K562 (cell line): ENCODE data around the gene PSD2. TPM values are rescaled to one million over a fixed set of nuclear protein-coding genes. Genes with fewer than 3 reads are reported as not detected.

ENCODE experiments used
- BDP1 ChIP-seq: IDR thresholded peaks from 3 replicates; pipeline ENCODE4 v1.6.1; 2011; ENCODE audit not compliant: insufficient read length, insufficient read depth
- CEBPB ChIP-seq: fragments of 450-650 bp; IDR thresholded peaks from 2 replicates; pipeline ENCODE4 v1.6.1; 2016; ENCODE audit warnings: missing genetic modification characterization, missing compliant biosample characterization
- CTBP1 ChIP-seq: fragments of 450-650 bp; IDR thresholded peaks from 2 replicates; pipeline ENCODE4 v1.6.1; 2016; ENCODE audit warnings: borderline replicate concordance
- FIP1L1 ChIP-seq: fragments of 200-400 bp; formaldehyde crosslinking; IDR thresholded peaks from 2 replicates; pipeline ENCODE4 v1.6.1; 2018; ENCODE audit warnings: mild to moderate bottlenecking, low read depth, low read length; ENCODE audit not compliant: poor library complexity, severe bottlenecking
- HDAC2 ChIP-seq: fragments of 450-650 bp; IDR thresholded peaks from 2 replicates; pipeline ENCODE4 v1.6.1; 2016; ENCODE audit warnings: mild to moderate bottlenecking
- HINFP ChIP-seq: fragments of 450-650 bp; conservative IDR thresholded peaks from 2 replicates; pipeline ENCODE4 v1.6.1; 2016; ENCODE audit warnings: missing genetic modification characterization, low read depth, mild to moderate bottlenecking, control low read depth, missing compliant biosample characterization
- HLTF ChIP-seq: fragments of 450-650 bp; IDR thresholded peaks from 2 replicates; pipeline ENCODE4 v1.6.1; 2016
- KHSRP ChIP-seq: fragments of 450-650 bp; IDR thresholded peaks from 2 replicates; pipeline ENCODE4 v1.6.1; 2017
- MEF2A ChIP-seq: IDR thresholded peaks from 2 replicates; pipeline ENCODE4 v1.6.1; 2011; ENCODE audit warnings: low read depth, mild to moderate bottlenecking, low read length, moderate library complexity; ENCODE audit not compliant: control insufficient read depth
- NRF1 ChIP-seq, 2 experiments: fragments of 450-650 bp; IDR thresholded peaks in 1 of 2; conservative IDR thresholded peaks in 1 of 2; 2 replicates each; pipeline ENCODE4 v1.6.1; 2014; ENCODE audit warnings: mild to moderate bottlenecking in 2 of 2
- PRPF4 ChIP-seq: fragments of 200-400 bp; formaldehyde crosslinking; IDR thresholded peaks from one replicate; pipeline ENCODE4 v1.6.1; 2017; ENCODE audit warnings: low read length, low read depth, mild to moderate bottlenecking; ENCODE audit not compliant: insufficient read depth, poor library complexity, severe bottlenecking
- SETDB1 ChIP-seq: IDR thresholded peaks from one replicate; pipeline ENCODE4 v1.6.1; 2012; ENCODE audit warnings: low read length, control low read depth, inconsistent platforms
- SRSF7 ChIP-seq: fragments of 200-400 bp; formaldehyde crosslinking; optimal IDR thresholded peaks from 2 replicates; pipeline ENCODE3; 2017; ENCODE audit warnings: mild to moderate bottlenecking, low read depth, low read length
- VEZF1 ChIP-seq: fragments of 200-800 bp; sonication (Bioruptor generic); IDR thresholded peaks from 2 replicates; pipeline ENCODE4 v1.6.1; 2017; ENCODE audit warnings: missing genetic modification characterization, missing compliant biosample characterization
- ZNF3 ChIP-seq: fragments of 250-450 bp; sonication (Bioruptor Pico); IDR thresholded peaks from 2 replicates; pipeline ENCODE4 v1.5.0; 2021; ENCODE audit warnings: mild to moderate bottlenecking, moderate library complexity
- polyA plus RNA-seq, 8 experiments: library from polyadenylated mRNA; depleted of rRNA in 4 of 8; stranded (reverse) in 5 of 8; unstranded in 3 of 8; fragments of >200 nt; fragmentation: Nextera tagmentation in 2 of 8; fragmentation: Illumina TruSeq in 1 of 8; extraction: Ambion mirVana in 2 of 8; extraction: Trizol in 1 of 8; gene quantifications; 2 replicates each; pipeline versions ENCODE4 v1.2.1 to v1.2.3, GENCODE V29; 2011 to 2014; ENCODE audit warnings: inconsistent platforms in 1 of 8, missing spikeins in 1 of 8
- total RNA-seq, 7 experiments: library from RNA; depleted of rRNA in 6 of 7; stranded (reverse); fragments of >200 nt in 6 of 7; fragmentation: Illumina TruSeq in 2 of 7; extraction: Trizol in 2 of 7; gene quantifications; 2 replicates each; pipeline versions ENCODE4 v1.2.1 to v1.2.3, GENCODE V29; 2011 to 2021; ENCODE audit warnings: low replicate concordance in 1 of 7
- TF ChIP-seq, protein P1 (sequence below): sonication (generic); formaldehyde crosslinking; IDR thresholded peaks from 2 replicates; pipeline ENCODE4 v1.4.0; 2020; ENCODE audit warnings: mild to moderate bottlenecking, missing genetic modification reagents
- TF ChIP-seq, protein P2 (sequence below): sonication (generic); formaldehyde crosslinking; IDR thresholded peaks from 2 replicates; pipeline ENCODE4 v1.8.1; 2022; ENCODE audit warnings: missing genetic modification reagents
- TF ChIP-seq, protein P3 (sequence below): fragments of 250-450 bp; sonication (Bioruptor Pico); IDR thresholded peaks from 2 replicates; pipeline ENCODE4 v1.5.0; 2021
- TF ChIP-seq, protein P4 (sequence below): fragments of 450-650 bp; formaldehyde crosslinking; IDR thresholded peaks from 2 replicates; pipeline ENCODE4 v1.4.0; 2020; ENCODE audit warnings: mild to moderate bottlenecking, moderate library complexity

The PSD2 gene
- total and polyA plus RNA-seq, 9 of the 15 experiments (the other 6 are each of a cell fraction or from before 2014, with no cell fraction given) = 0.01 to 0.09 (median 0.04) TPM; not detected in 4

GRCh38 chr5:139880416-139881142 lies 85.0 kb downstream of the PSD2 start (continued):
- TF ChIP-seq BDP1 (no peak), FIP1L1 (no peak), NRF1 (conservative IDR thresholded peaks at IDR 0.05 in 1 of 2, IDR thresholded peaks at IDR 0.05 in 1 of 2) (no peak), KHSRP (no peak), VEZF1 (CRISPR knock-in tag) (peak; percentile 31), SRSF7 (no peak), SETDB1 (no peak), CEBPB (tag) (no peak), PRPF4 (no peak), CTBP1 (peak; percentile 44; the same call in 1 of the 2 replicates), HDAC2 (no peak), ZNF3 (CRISPR knock-in tag) (no peak), MEF2A (peak; percentile 55; the same call in 1 of the 2 replicates), HLTF (no peak), HINFP (tag) (no peak)
- TF ChIP-seq, protein P1, sequence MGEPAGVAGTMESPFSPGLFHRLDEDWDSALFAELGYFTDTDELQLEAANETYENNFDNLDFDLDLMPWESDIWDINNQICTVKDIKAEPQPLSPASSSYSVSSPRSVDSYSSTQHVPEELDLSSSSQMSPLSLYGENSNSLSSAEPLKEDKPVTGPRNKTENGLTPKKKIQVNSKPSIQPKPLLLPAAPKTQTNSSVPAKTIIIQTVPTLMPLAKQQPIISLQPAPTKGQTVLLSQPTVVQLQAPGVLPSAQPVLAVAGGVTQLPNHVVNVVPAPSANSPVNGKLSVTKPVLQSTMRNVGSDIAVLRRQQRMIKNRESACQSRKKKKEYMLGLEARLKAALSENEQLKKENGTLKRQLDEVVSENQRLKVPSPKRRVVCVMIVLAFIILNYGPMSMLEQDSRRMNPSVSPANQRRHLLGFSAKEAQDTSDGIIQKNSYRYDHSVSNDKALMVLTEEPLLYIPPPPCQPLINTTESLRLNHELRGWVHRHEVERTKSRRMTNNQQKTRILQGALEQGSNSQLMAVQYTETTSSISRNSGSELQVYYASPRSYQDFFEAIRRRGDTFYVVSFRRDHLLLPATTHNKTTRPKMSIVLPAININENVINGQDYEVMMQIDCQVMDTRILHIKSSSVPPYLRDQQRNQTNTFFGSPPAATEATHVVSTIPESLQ (CRISPR knock-in tag) = no peak
- TF ChIP-seq, protein P2, sequence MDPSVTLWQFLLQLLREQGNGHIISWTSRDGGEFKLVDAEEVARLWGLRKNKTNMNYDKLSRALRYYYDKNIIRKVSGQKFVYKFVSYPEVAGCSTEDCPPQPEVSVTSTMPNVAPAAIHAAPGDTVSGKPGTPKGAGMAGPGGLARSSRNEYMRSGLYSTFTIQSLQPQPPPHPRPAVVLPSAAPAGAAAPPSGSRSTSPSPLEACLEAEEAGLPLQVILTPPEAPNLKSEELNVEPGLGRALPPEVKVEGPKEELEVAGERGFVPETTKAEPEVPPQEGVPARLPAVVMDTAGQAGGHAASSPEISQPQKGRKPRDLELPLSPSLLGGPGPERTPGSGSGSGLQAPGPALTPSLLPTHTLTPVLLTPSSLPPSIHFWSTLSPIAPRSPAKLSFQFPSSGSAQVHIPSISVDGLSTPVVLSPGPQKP = no peak
- TF ChIP-seq, protein P3, sequence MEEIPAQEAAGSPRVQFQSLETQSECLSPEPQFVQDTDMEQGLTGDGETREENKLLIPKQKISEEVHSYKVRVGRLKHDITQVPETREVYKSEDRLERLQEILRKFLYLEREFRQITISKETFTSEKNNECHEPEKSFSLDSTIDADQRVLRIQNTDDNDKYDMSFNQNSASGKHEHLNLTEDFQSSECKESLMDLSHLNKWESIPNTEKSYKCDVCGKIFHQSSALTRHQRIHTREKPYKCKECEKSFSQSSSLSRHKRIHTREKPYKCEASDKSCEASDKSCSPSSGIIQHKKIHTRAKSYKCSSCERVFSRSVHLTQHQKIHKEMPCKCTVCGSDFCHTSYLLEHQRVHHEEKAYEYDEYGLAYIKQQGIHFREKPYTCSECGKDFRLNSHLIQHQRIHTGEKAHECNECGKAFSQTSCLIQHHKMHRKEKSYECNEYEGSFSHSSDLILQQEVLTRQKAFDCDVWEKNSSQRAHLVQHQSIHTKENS (CRISPR knock-in tag) = no peak
- TF ChIP-seq, protein P4, sequence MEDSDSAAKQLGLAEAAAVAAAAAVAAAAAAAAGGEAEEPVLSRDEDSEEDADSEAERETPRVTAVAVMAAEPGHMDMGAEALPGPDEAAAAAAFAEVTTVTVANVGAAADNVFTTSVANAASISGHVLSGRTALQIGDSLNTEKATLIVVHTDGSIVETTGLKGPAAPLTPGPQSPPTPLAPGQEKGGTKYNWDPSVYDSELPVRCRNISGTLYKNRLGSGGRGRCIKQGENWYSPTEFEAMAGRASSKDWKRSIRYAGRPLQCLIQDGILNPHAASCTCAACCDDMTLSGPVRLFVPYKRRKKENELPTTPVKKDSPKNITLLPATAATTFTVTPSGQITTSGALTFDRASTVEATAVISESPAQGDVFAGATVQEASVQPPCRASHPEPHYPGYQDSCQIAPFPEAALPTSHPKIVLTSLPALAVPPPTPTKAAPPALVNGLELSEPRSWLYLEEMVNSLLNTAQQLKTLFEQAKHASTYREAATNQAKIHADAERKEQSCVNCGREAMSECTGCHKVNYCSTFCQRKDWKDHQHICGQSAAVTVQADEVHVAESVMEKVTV (CRISPR knock-in tag) = no peak
